ENCODE data around the gene MTIF3.

DNA sequence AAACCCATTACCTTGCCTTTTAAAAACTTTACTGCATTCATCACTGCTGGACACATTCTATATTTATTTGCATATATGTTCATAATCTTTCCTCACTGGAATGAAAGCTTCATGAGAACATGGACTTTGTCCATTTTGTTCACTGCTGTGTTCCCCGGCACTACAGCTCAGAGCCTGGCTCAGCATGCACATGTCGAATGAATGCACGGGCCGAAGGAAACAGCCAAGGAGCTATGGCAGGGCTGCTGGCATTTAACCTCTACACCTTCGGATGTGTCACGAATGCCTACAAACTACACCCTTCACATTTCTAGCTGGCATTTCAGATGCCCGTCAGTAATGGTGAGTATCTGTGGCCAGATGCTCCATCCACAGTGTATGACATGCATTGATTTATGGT, 7.6 kb downstream of the MTIF3 start:
- no peak for TF ChIP-seq EZH2 (IDR thresholded peaks at IDR 0.05; ENCODE audit: borderline replicate concordance, low read depth, low read length, poor library complexity, severe bottlenecking)
- TF ChIP-seq, protein P1, sequence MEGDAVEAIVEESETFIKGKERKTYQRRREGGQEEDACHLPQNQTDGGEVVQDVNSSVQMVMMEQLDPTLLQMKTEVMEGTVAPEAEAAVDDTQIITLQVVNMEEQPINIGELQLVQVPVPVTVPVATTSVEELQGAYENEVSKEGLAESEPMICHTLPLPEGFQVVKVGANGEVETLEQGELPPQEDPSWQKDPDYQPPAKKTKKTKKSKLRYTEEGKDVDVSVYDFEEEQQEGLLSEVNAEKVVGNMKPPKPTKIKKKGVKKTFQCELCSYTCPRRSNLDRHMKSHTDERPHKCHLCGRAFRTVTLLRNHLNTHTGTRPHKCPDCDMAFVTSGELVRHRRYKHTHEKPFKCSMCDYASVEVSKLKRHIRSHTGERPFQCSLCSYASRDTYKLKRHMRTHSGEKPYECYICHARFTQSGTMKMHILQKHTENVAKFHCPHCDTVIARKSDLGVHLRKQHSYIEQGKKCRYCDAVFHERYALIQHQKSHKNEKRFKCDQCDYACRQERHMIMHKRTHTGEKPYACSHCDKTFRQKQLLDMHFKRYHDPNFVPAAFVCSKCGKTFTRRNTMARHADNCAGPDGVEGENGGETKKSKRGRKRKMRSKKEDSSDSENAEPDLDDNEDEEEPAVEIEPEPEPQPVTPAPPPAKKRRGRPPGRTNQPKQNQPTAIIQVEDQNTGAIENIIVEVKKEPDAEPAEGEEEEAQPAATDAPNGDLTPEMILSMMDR (conservative IDR thresholded peaks at IDR 0.05; ENCODE audit: low read depth, low read length) = no peak
